A673 (cell line): ENCODE measurements around the gene URB2.

Experiments
- EZH2 ChIP-seq: fragments of 200-600 bp; sonication (generic); IDR thresholded peaks from 2 replicates; pipeline ENCODE4 v1.6.1; 2017; ENCODE audit warnings: borderline replicate concordance, low read depth, mild to moderate bottlenecking, mixed read lengths, antibody characterized with exemption, low read length; ENCODE audit not compliant: poor library complexity, severe bottlenecking
- TF ChIP-seq, protein P1 (sequence below): fragments of 300-800, 200-600 bp; sonication (generic); conservative IDR thresholded peaks from 2 replicates; pipeline ENCODE4 v1.5.1; 2017; ENCODE audit warnings: low read depth, mild to moderate bottlenecking, antibody characterized with exemption, low read length, moderate library complexity, mixed read lengths

DNA sequence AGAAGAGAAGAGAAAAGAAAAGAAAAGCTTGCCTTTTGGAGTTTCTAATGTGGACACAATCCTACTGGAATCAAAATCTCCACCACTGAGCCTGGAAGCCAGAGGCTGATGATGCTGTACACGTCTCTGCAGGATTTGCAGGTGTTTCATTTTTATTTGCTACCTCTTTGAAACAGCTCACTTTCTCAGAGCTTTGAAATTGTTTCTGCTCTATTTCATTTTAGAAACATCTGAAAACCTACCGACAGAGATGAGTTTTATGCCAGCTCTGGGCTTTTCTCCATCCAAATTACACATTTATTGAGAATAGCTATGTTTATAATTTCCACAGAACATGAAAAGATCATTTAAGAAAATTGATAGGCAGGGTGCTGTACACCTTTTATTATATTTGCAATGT lies 46.2 kb downstream of the URB2 start:
- TF ChIP-seq, protein P1, sequence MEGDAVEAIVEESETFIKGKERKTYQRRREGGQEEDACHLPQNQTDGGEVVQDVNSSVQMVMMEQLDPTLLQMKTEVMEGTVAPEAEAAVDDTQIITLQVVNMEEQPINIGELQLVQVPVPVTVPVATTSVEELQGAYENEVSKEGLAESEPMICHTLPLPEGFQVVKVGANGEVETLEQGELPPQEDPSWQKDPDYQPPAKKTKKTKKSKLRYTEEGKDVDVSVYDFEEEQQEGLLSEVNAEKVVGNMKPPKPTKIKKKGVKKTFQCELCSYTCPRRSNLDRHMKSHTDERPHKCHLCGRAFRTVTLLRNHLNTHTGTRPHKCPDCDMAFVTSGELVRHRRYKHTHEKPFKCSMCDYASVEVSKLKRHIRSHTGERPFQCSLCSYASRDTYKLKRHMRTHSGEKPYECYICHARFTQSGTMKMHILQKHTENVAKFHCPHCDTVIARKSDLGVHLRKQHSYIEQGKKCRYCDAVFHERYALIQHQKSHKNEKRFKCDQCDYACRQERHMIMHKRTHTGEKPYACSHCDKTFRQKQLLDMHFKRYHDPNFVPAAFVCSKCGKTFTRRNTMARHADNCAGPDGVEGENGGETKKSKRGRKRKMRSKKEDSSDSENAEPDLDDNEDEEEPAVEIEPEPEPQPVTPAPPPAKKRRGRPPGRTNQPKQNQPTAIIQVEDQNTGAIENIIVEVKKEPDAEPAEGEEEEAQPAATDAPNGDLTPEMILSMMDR = no peak
- TF ChIP-seq EZH2 = no peak
